B cell (primary cell): ENCODE results near the gene ZNF33B. TPM values are rescaled to one million over a fixed set of nuclear protein-coding genes. Genes with fewer than 3 reads are reported as not detected.

Experiments
- ATAC-seq: fragments of 200-7000 bp; cut with Tn5 transposase; one replicate; pipeline ENCODE4 v1.10.0; 2021; ENCODE audit warnings: low read depth, mild to moderate bottlenecking, moderate number of reproducible peaks, moderate library complexity
- CTCF ChIA-PET: fragments of 350-600 bp; sonication (Branson Sonifier 250); formaldehyde crosslinking; loops from one replicate; lab custom pipeline; 2021; ENCODE audit warnings: antibody characterized with exemption, inconsistent platforms; lab: Charles Lee
- POLR2A ChIA-PET: fragments of 350-600 bp; sonication (Branson Sonifier 250); formaldehyde crosslinking; loops from one replicate; lab custom pipeline; 2021; ENCODE audit warnings: antibody characterized with exemption; lab: Charles Lee
- DNase-seq: peaks from one replicate; pipeline ENCODE4 v3.0.0; 2013
- H2AFZ ChIP-seq: 2 replicates; pipeline ENCODE4 v1.6.1; 2012; ENCODE audit warnings: mild to moderate bottlenecking, low read depth, low read length; ENCODE audit not compliant: insufficient read depth, poor library complexity, severe bottlenecking
- H3K27ac ChIP-seq, 2 donors: 1 replicate in 1 of 2; 2 replicates in 1 of 2; pipeline ENCODE4 v1.5.1; 2012 to 2013; ENCODE audit warnings: low read length in 2 of 2, mild to moderate bottlenecking in 2 of 2, moderate library complexity in 1 of 2
- H3K27me3 ChIP-seq, 4 experiments: fragments of 200-600 bp in 1 of 4; sonication (generic) in 1 of 4; replicated peaks in 1 of 4; 1 replicate in 2 of 4; 2 replicates in 2 of 4; pipeline versions ENCODE4 v1.6.1 to v1.7.0; 2013 to 2016; ENCODE audit warnings: low read length in 3 of 4, mild to moderate bottlenecking in 2 of 4, mixed read lengths in 1 of 4, moderate library complexity in 1 of 4; ENCODE audit not compliant: insufficient read depth in 4 of 4, control insufficient read depth in 3 of 4; ENCODE audit errors: control extremely low read depth in 1 of 4
- H3K36me3 ChIP-seq, 2 experiments: replicated peaks in 1 of 2; 1 replicate in 1 of 2; 2 replicates in 1 of 2; pipeline versions ENCODE4 v1.6.1 to v1.7.1; 2013; ENCODE audit warnings: low read length in 1 of 2; ENCODE audit not compliant: insufficient read depth in 2 of 2, control insufficient read depth in 1 of 2; ENCODE audit errors: control extremely low read depth in 1 of 2, extremely low read depth in 1 of 2
- H3K4me1 ChIP-seq, 2 donors: fragments of 200-600 bp in 1 of 2; sonication (generic) in 1 of 2; 1 replicate in 1 of 2; 2 replicates in 1 of 2; pipeline versions ENCODE4 v1.5.1 to v1.6.1; 2013 to 2017; ENCODE audit warnings: low read length in 2 of 2; ENCODE audit not compliant: control insufficient read depth in 2 of 2, insufficient read depth in 2 of 2
- H3K4me2 ChIP-seq: replicated peaks from 2 replicates; pipeline ENCODE3; 2012; ENCODE audit warnings: mild to moderate bottlenecking, low read depth, low read length; ENCODE audit not compliant: poor library complexity, severe bottlenecking
- H3K4me3 ChIP-seq, 5 experiments: fragments of 200-600 bp in 1 of 5; sonication (generic) in 1 of 5; 1 replicate in 3 of 5; 2 replicates in 2 of 5; pipeline versions ENCODE4 v1.5.1 to v1.7.0; 2011 to 2016; ENCODE audit warnings: low read length in 4 of 5, mild to moderate bottlenecking in 4 of 5, low read depth in 2 of 5, control low read depth in 1 of 5, moderate library complexity in 1 of 5; ENCODE audit not compliant: insufficient read depth in 1 of 5; ENCODE audit errors: control extremely low read depth in 1 of 5, extremely low read depth in 1 of 5
- H3K79me2 ChIP-seq: fragments of 200-600 bp; sonication (generic); one replicate; pipeline ENCODE4 v1.6.0; 2016; ENCODE audit warnings: low read length; ENCODE audit not compliant: control insufficient read depth, insufficient read depth
- H3K9ac ChIP-seq: fragments of 200-600 bp; sonication (generic); 2 replicates; pipeline ENCODE4 v1.6.1; 2017; ENCODE audit warnings: mild to moderate bottlenecking, low read length, moderate library complexity
- H3K9me3 ChIP-seq, 3 donors: one replicate each; pipeline versions ENCODE4 v1.6.1 to v1.7.1; 2013; ENCODE audit warnings: low read length in 2 of 3; ENCODE audit not compliant: control insufficient read depth in 2 of 3, insufficient read depth in 1 of 3; ENCODE audit errors: control extremely low read depth in 1 of 3
- H4K20me1 ChIP-seq: 2 replicates; pipeline ENCODE4 v1.6.0; 2012; ENCODE audit warnings: mild to moderate bottlenecking, low read length; ENCODE audit not compliant: insufficient read depth, control insufficient read depth, poor library complexity, severe bottlenecking
- H3K27ac Mint-ChIP-seq: one replicate; pipeline ENCODE4 v1.8.0; 2021; ENCODE audit warnings: mixed read lengths
- H3K27me3 Mint-ChIP-seq: one replicate; pipeline ENCODE4 v1.8.0; 2021; ENCODE audit warnings: mixed read lengths
- H3K4me1 Mint-ChIP-seq: one replicate; pipeline ENCODE4 v1.8.0; 2021; ENCODE audit warnings: mixed read lengths
- H3K4me3 Mint-ChIP-seq: one replicate; pipeline ENCODE4 v1.8.0; 2021; ENCODE audit warnings: mixed read lengths
- H3K9me3 Mint-ChIP-seq: one replicate; pipeline ENCODE4 v1.8.0; 2022; ENCODE audit warnings: mixed read lengths; ENCODE audit not compliant: insufficient read depth
- EZH2 ChIP-seq: IDR thresholded peaks from 2 replicates; pipeline ENCODE4 v1.6.1; 2012; ENCODE audit warnings: borderline replicate concordance, low read depth, mild to moderate bottlenecking, moderate library complexity, low read length; ENCODE audit not compliant: insufficient read depth, poor library complexity, severe bottlenecking
- WGBS: methylation state at CpG from one replicate; pipeline ENCODE4 v1.1.5; 2013; ENCODE audit warnings: missing lambda C conversion rate; ENCODE audit not compliant: insufficient coverage; 5-methylcytosine and 5-hydroxymethylcytosine counted together
- intact Hi-C: fragments of 100-400 bp; cut with micrococcal nuclease; formaldehyde crosslinking; loops from one replicate; pipeline ENCODE4 v1.10.0; 2022
- polyA plus RNA-seq: library from polyadenylated mRNA; depleted of rRNA; stranded (reverse); fragments of >200 nt; gene quantifications from 2 replicates; pipeline ENCODE4 v1.2.3, GENCODE V29; 2012
- total RNA-seq, 2 donors: library from RNA; stranded (reverse); fragments of 120-200 nt in 1 of 2; gene quantifications; 1 replicate in 1 of 2; 2 replicates in 1 of 2; pipeline versions ENCODE4 v1.2.3 to v1.2.4, GENCODE V29; 2013 to 2022
- TF ChIP-seq, protein P1 (sequence below): fragments of 200-600 bp; IDR thresholded peaks from one replicate; pipeline ENCODE4 v1.8.0; 2022; ENCODE audit warnings: antibody characterized with exemption, mild to moderate bottlenecking

ZNF33B gene
- total and polyA plus RNA-seq, 2 donors (not counting 1 experiment from before 2014, with no cell fraction given) = 15.5 to 66.9 TPM

GRCh38 chr10:42551582-42552187 lies 86.7 kb downstream of the ZNF33B start:
- Mint-ChIP-seq H3K4me3 (peak overlapping the region; percentile 99), H3K4me1 (peaks cover 43% of the 10 kb centered on the region), H3K27ac (peak overlapping the region; percentile 98), H3K9me3 (peaks cover 2% of the 10 kb centered on the region), H3K27me3 (no peaks in the 10 kb centered on the region)
- H3K36me3 ChIP-seq = peaks cover 1 to 7% of the 10 kb centered on the region in 2 experiments
- WGBS = 59% methylated on average over 24 of the region's 24 CpGs
- TF ChIP-seq, protein P1, sequence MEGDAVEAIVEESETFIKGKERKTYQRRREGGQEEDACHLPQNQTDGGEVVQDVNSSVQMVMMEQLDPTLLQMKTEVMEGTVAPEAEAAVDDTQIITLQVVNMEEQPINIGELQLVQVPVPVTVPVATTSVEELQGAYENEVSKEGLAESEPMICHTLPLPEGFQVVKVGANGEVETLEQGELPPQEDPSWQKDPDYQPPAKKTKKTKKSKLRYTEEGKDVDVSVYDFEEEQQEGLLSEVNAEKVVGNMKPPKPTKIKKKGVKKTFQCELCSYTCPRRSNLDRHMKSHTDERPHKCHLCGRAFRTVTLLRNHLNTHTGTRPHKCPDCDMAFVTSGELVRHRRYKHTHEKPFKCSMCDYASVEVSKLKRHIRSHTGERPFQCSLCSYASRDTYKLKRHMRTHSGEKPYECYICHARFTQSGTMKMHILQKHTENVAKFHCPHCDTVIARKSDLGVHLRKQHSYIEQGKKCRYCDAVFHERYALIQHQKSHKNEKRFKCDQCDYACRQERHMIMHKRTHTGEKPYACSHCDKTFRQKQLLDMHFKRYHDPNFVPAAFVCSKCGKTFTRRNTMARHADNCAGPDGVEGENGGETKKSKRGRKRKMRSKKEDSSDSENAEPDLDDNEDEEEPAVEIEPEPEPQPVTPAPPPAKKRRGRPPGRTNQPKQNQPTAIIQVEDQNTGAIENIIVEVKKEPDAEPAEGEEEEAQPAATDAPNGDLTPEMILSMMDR = no peak
- no peak for TF ChIP-seq EZH2
- ChIA-PET CTCF (no interaction called here), POLR2A (no interaction called here)
- peak overlapping the region in 1 of 2 donors; percentile 79 for H3K27ac ChIP-seq
- H3K27me3 ChIP-seq = no peaks in the 10 kb centered on the region
- peaks cover 17 to 18% of the 10 kb centered on the region in 2 donors for H3K4me1 ChIP-seq
- peak overlapping the region; percentile 98 for H2AFZ ChIP-seq
- intact Hi-C loops = loop anchor here (1.0 to 5.0 kb wide), 6 partner anchors 87 to 1055 kb away; partner anchors contain the start of genes BMS1, CSGALNACT2, HNRNPF and ZNF33B
- H3K4me3 ChIP-seq = peak overlapping the region in 4 of 5 experiments; percentile 71 to 98 (median 96)
- DNase-seq = no peak
- no peaks in the 10 kb centered on the region for H4K20me1 ChIP-seq
- no peak for ATAC-seq
- peak overlapping the region; percentile 95 for H3K9ac ChIP-seq
- peaks cover 0 to 1% (median 0%) of the 10 kb centered on the region in 3 donors for H3K9me3 ChIP-seq
- H3K4me2 ChIP-seq = peak overlapping the region; percentile 90
- H3K79me2 ChIP-seq = peaks cover 21% of the 10 kb centered on the region

GRCh38 chr10:42549851-42550250 lies 88.5 kb downstream of the ZNF33B start:
- Histone ChIP-seq H3K36me3 (peaks cover 1 to 7% of the 10 kb centered on the region in 2 experiments), H3K9ac (no peak overlapping the region), H3K27ac (no peak overlapping the region), H3K79me2 (peaks cover 22% of the 10 kb centered on the region), H3K4me1 (peaks cover 17 to 18% of the 10 kb centered on the region in 2 donors), H3K4me3 (no peak overlapping the region), H3K4me2 (no peak overlapping the region), H3K9me3 (peaks cover 2 to 5% (median 4%) of the 10 kb centered on the region in 3 donors), H2AFZ (no peak overlapping the region), H4K20me1 (no peaks in the 10 kb centered on the region), H3K27me3 (no peaks in the 10 kb centered on the region)
- no peak for DNase-seq
- peaks cover 7% of the 10 kb centered on the region for H3K9me3 Mint-ChIP-seq
- intact Hi-C loops = loop anchor here (5.0 kb wide), 2 partner anchors 183 to 857 kb away; partner anchors contain the start of gene HNRNPF
- no peaks in the 10 kb centered on the region for H3K27me3 Mint-ChIP-seq
- H3K4me3 Mint-ChIP-seq = peak overlapping the region; percentile 20
- H3K27ac Mint-ChIP-seq = no peak overlapping the region
- no peak for ATAC-seq
- peaks cover 44% of the 10 kb centered on the region for H3K4me1 Mint-ChIP-seq
- CTCF ChIA-PET = no interaction called here
- POLR2A ChIA-PET = no interaction called here
- TF ChIP-seq EZH2 = no peak
- TF ChIP-seq, protein P1 = no peak
- WGBS = 100% methylated on average over 3 of the region's 3 CpGs
